Measurements from ENCODE around the gene SLC48A1. TPM values are rescaled to one million over a fixed set of nuclear protein-coding genes. Genes with fewer than 3 reads are reported as not detected.
A peak's percentile ranks its signal among the peaks of the same experiment; 100 is the strongest.

Gene SLC48A1
- total RNA-seq, 1 experiment from 2014 or later = 37.5 TPM

GRCh38 chr12:47768323-47768811, 4.7 kb upstream of the SLC48A1 start:
- Mint-ChIP-seq H3K4me3 (ENCODE audit: unreplicated experiment) (no peak overlapping the region), H3K27me3 (ENCODE audit: insufficient read depth, unreplicated experiment) (no peaks in the 10 kb centered on the region), H3K36me3 (ENCODE audit: insufficient read depth, unreplicated experiment) (peaks cover 6% of the 10 kb centered on the region), H3K4me1 (ENCODE audit: low read depth, unreplicated experiment) (peaks cover 7% of the 10 kb centered on the region), H3K9me3 (ENCODE audit: unreplicated experiment) (no peaks in the 10 kb centered on the region), H3K27ac (ENCODE audit: unreplicated experiment) (no peak overlapping the region)
- Histone ChIP-seq H3K36me3 (ENCODE audit: control insufficient read depth, insufficient read depth, low read length) (no peaks in the 10 kb centered on the region), H3K4me1 (peaks cover 37% of the 10 kb centered on the region), H3K9me3 (no peaks in the 10 kb centered on the region), H3K4me3 (ENCODE audit: low read depth, low read length) (no peak overlapping the region), H3K27me3 (replicated peaks; ENCODE audit: control insufficient read depth, insufficient read depth, low read length) (no peaks in the 10 kb centered on the region)
- no peak for TF ChIP-seq CTCF (IDR thresholded peaks at IDR 0.05; ENCODE audit: insufficient read depth in 1 of 2, low read depth in 1 of 2, low read length in 1 of 2, severe bottlenecking in 1 of 2, unreplicated experiment in 1 of 2)
- DNase-seq = peak; percentile 79 to 85
- POLR2A ChIA-PET = interaction anchor here (0.7 to 1.6 kb wide), 3 partner anchors 10 to 62 kb away, joined by 3 to 7 read pairs (median 3); partner anchors contain the start of genes RAPGEF3 and RPAP3
- CTCF ChIA-PET = interaction anchor here (0.6 to 6.5 kb wide), 16 partner anchors 9 to 181 kb away, joined by 3 to 155 read pairs (median 5); partner anchors contain the start of genes ENDOU, RAPGEF3 and RPAP3
- no TSS peak for BruUV-seq (replicated peaks)
- intact Hi-C loops (cut with micrococcal nuclease; ENCODE audit: unreplicated experiment) = loop anchor here (1.0 kb wide), 1 partner anchor 9 kb away; no protein-coding TSS in a partner anchor

GRCh38 chr12:47769234-47770085, 3.6 kb upstream of the SLC48A1 start:
- intact Hi-C loops (cut with micrococcal nuclease; ENCODE audit: unreplicated experiment) = no loop called here
- no peak for TF ChIP-seq CTCF (IDR thresholded peaks at IDR 0.05; ENCODE audit: insufficient read depth in 1 of 2, low read depth in 1 of 2, low read length in 1 of 2, severe bottlenecking in 1 of 2, unreplicated experiment in 1 of 2)
- no peaks in the 10 kb centered on the region for H3K27me3 Mint-ChIP-seq (ENCODE audit: insufficient read depth, unreplicated experiment)
- H3K36me3 Mint-ChIP-seq (ENCODE audit: insufficient read depth, unreplicated experiment) = peaks cover 13% of the 10 kb centered on the region
- POLR2A ChIA-PET = interaction anchor here (1.6 kb wide), 1 partner anchor 64 kb away, joined by 7 read pairs; the partner anchor contains the start of gene RPAP3
- H3K4me3 ChIP-seq (ENCODE audit: low read depth, low read length) = no peak overlapping the region
- CTCF ChIA-PET = interaction anchor here (0.7 to 6.5 kb wide), 9 partner anchors 8 to 1231 kb away, joined by 3 to 155 read pairs (median 5); partner anchors contain the start of genes ENDOU and RAPGEF3
- no peaks in the 10 kb centered on the region for H3K9me3 Mint-ChIP-seq (ENCODE audit: unreplicated experiment)
- no peaks in the 10 kb centered on the region for H3K9me3 ChIP-seq
- H3K4me1 ChIP-seq = peaks cover 37% of the 10 kb centered on the region
- H3K4me1 Mint-ChIP-seq (ENCODE audit: low read depth, unreplicated experiment) = peaks cover 7% of the 10 kb centered on the region
- DNase-seq = no peak
- no peaks in the 10 kb centered on the region for H3K27me3 ChIP-seq (replicated peaks; ENCODE audit: control insufficient read depth, insufficient read depth, low read length)
- H3K4me3 Mint-ChIP-seq (ENCODE audit: unreplicated experiment) = no peak overlapping the region
- no peaks in the 10 kb centered on the region for H3K36me3 ChIP-seq (ENCODE audit: control insufficient read depth, insufficient read depth, low read length)
- H3K27ac Mint-ChIP-seq (ENCODE audit: unreplicated experiment) = no peak overlapping the region
- no TSS peak for BruUV-seq (replicated peaks)

GRCh38 chr12:47770086-47770726, 2.8 kb upstream of the SLC48A1 start:
- no peak overlapping the region for H3K4me3 Mint-ChIP-seq (ENCODE audit: unreplicated experiment)
- H3K4me1 ChIP-seq = peaks cover 37% of the 10 kb centered on the region
- no TSS peak for BruUV-seq (replicated peaks)
- H3K36me3 ChIP-seq (ENCODE audit: control insufficient read depth, insufficient read depth, low read length) = no peaks in the 10 kb centered on the region
- intact Hi-C loops (cut with micrococcal nuclease; ENCODE audit: unreplicated experiment) = no loop called here
- H3K4me1 Mint-ChIP-seq (ENCODE audit: low read depth, unreplicated experiment) = peaks cover 7% of the 10 kb centered on the region
- DNase-seq = peak in 1 of 2 experiments; percentile 44
- CTCF ChIA-PET = interaction anchor here (0.7 to 6.5 kb wide), 5 partner anchors 9 to 1231 kb away, joined by 3 to 155 read pairs (median 5); partner anchors contain the start of gene RAPGEF3
- H3K27ac Mint-ChIP-seq (ENCODE audit: unreplicated experiment) = no peak overlapping the region
- H3K27me3 Mint-ChIP-seq (ENCODE audit: insufficient read depth, unreplicated experiment) = no peaks in the 10 kb centered on the region
- H3K27me3 ChIP-seq (replicated peaks; ENCODE audit: control insufficient read depth, insufficient read depth, low read length) = no peaks in the 10 kb centered on the region
- H3K9me3 ChIP-seq = no peaks in the 10 kb centered on the region
- peaks cover 13% of the 10 kb centered on the region for H3K36me3 Mint-ChIP-seq (ENCODE audit: insufficient read depth, unreplicated experiment)
- H3K9me3 Mint-ChIP-seq (ENCODE audit: unreplicated experiment) = no peaks in the 10 kb centered on the region
- POLR2A ChIA-PET = interaction anchor here (0.7 kb wide), 1 partner anchor 152 kb away, joined by 5 read pairs; no protein-coding TSS in a partner anchor
- TF ChIP-seq CTCF (IDR thresholded peaks at IDR 0.05; ENCODE audit: insufficient read depth in 1 of 2, low read depth in 1 of 2, low read length in 1 of 2, severe bottlenecking in 1 of 2, unreplicated experiment in 1 of 2) = no peak
- H3K4me3 ChIP-seq (ENCODE audit: low read depth, low read length) = no peak overlapping the region

Measured in Caco-2 (cell line).